GM19043 (cell line): ENCODE data around the gene SSRP1.
"Not testable (repeated sequence)": the region's sequence is repeated elsewhere in the genome, so short reads cannot be mapped to it uniquely, and the experiment has no call there.

Source experiments
- ATAC-seq: cut with Tn5 transposase; IDR thresholded peaks from one replicate; pipeline ENCODE4 v1.9.1; 2021; ENCODE audit warnings: low read depth; ENCODE audit not compliant: unreplicated experiment

Gene SSRP1

GRCh38 chr11:57305523-57305922, 30.2 kb downstream of the SSRP1 start:
- ATAC-seq, result no peak

GRCh38 chr11:57303990-57304579, 31.6 kb downstream of the SSRP1 start:
- no peak for ATAC-seq

GRCh38 chr11:57303280-57303989, 32.3 kb downstream of the SSRP1 start:
- ATAC-seq, result no peak

- ATAC-seq, result no peak
These were observed 33.2 kb downstream of the SSRP1 start for GRCh38 chr11:57302489-57302888.

GRCh38 chr11:57301711-57302423, 33.8 kb downstream of the SSRP1 start:
- no peak for ATAC-seq

GRCh38 chr11:57300785-57301184, 34.9 kb downstream of the SSRP1 start:
- ATAC-seq, result no peak

- ATAC-seq, result no peak
These were observed 36.4 kb downstream of the SSRP1 start for GRCh38 chr11:57299150-57299737.

- ATAC-seq, result no peak
These were observed 38.5 kb downstream of the SSRP1 start for GRCh38 chr11:57297221-57297620.

- ATAC-seq, result not testable (repeated sequence)
These were observed 39.5 kb downstream of the SSRP1 start for GRCh38 chr11:57296205-57296604.

GRCh38 chr11:57294225-57295131, 41.2 kb downstream of the SSRP1 start:
- no peak for ATAC-seq

GRCh38 chr11:57290288-57290687, 45.4 kb downstream of the SSRP1 start:
- ATAC-seq, result no peak

- no peak for ATAC-seq
These were observed 46.7 kb downstream of the SSRP1 start for GRCh38 chr11:57288771-57289579.

GRCh38 chr11:57287884-57288283, 47.8 kb downstream of the SSRP1 start:
- ATAC-seq, result no peak

GRCh38 chr11:57283231-57283990, 52.3 kb downstream of the SSRP1 start:
- ATAC-seq, result no peak

GRCh38 chr11:57281546-57281945, 54.1 kb downstream of the SSRP1 start:
- ATAC-seq, result not testable (repeated sequence)

- ATAC-seq, result no peak
These were observed 56.6 kb downstream of the SSRP1 start for GRCh38 chr11:57279116-57279515.

- ATAC-seq, result no peak
These were observed 57.0 kb downstream of the SSRP1 start for GRCh38 chr11:57278721-57279095.

GRCh38 chr11:57277845-57278720, 57.6 kb downstream of the SSRP1 start:
- ATAC-seq, result peak; percentile 79
